ENCODE measurements around the gene TNNT3. TPM values are rescaled to one million over a fixed set of nuclear protein-coding genes. Genes with fewer than 3 reads are reported as not detected.

Gene TNNT3
- total RNA-seq, 1 donor from 2014 or later, result 2.6 TPM

GRCh38 chr11:1987024-1987423, 67.5 kb downstream of the TNNT3 start:
- Mint-ChIP-seq H3K4me3 (ENCODE audit: unreplicated experiment) (no peak overlapping the region), H3K4me1 (ENCODE audit: unreplicated experiment) (no peaks in the 10 kb centered on the region), H3K36me3 (ENCODE audit: unreplicated experiment) (no peaks in the 10 kb centered on the region), H3K27ac (ENCODE audit: unreplicated experiment) (no peak overlapping the region), H3K9me3 (ENCODE audit: unreplicated experiment) (no peaks in the 10 kb centered on the region), H3K27me3 (ENCODE audit: unreplicated experiment) (no peaks in the 10 kb centered on the region)
- TF ChIP-seq CTCF (IDR thresholded peaks at IDR 0.05), result no peak
- no peak for DNase-seq (ENCODE audit: extremely low spot score, unreplicated experiment)

GRCh38 chr11:1988174-1988573, 68.7 kb downstream of the TNNT3 start:
- H3K36me3 Mint-ChIP-seq (ENCODE audit: unreplicated experiment), result no peaks in the 10 kb centered on the region

More at GRCh38 chr11:1988174-1988573, 68.7 kb downstream of the TNNT3 start:
- no peak overlapping the region for H3K27ac Mint-ChIP-seq (ENCODE audit: unreplicated experiment)
- DNase-seq (ENCODE audit: extremely low spot score, unreplicated experiment), result no peak
- no peak overlapping the region for H3K4me3 Mint-ChIP-seq (ENCODE audit: unreplicated experiment)
- no peak for TF ChIP-seq CTCF (IDR thresholded peaks at IDR 0.05)
- H3K9me3 Mint-ChIP-seq (ENCODE audit: unreplicated experiment), result no peaks in the 10 kb centered on the region
- H3K27me3 Mint-ChIP-seq (ENCODE audit: unreplicated experiment), result no peaks in the 10 kb centered on the region
- H3K4me1 Mint-ChIP-seq (ENCODE audit: unreplicated experiment), result no peaks in the 10 kb centered on the region

Small RNA genes lying within 50 kb of the gene (microRNA-seq; reads per million reads assigned to microRNA genes)
- gene MIR7847 (ENCODE audit: unreplicated experiment), result not detected

Other genes starting within 250 kb of the TNNT3 start
- not detected in 2 replicates for gene KRTAP5-6, start 222.5 kb upstream of the TNNT3 start, total RNA-seq
- gene IFITM10, start 169.1 kb upstream of the TNNT3 start, total RNA-seq, result 13.5 and 24.0 TPM in 2 replicates
- gene CTSD, start 155.8 kb upstream of the TNNT3 start, total RNA-seq, result 2,062 and 2,147 TPM in 2 replicates
- gene SYT8, start 84.7 kb upstream of the TNNT3 start, total RNA-seq, result 5.0 and 6.2 TPM in 2 replicates
- gene TNNI2, start 80.7 kb upstream of the TNNT3 start, total RNA-seq, result 1.0 and 1.1 TPM in 2 replicates
- 26.9 and 29.5 TPM in 2 replicates for gene LSP1, start 66.6 kb upstream of the TNNT3 start, total RNA-seq
- not detected in 2 replicates for gene PRR33, start 27.8 kb upstream of the TNNT3 start, total RNA-seq
- 28.0 and 29.2 TPM in 2 replicates for gene MRPL23, start 27.6 kb downstream of the TNNT3 start, total RNA-seq
- 1,569 and 1,806 TPM in 2 replicates for gene H19, start 78.1 kb downstream of the TNNT3 start, total RNA-seq
- 521 and 590 TPM in 2 replicates for gene IGF2, start 219.7 kb downstream of the TNNT3 start, total RNA-seq
- not detected in 2 replicates for gene INS, start 241.5 kb downstream of the TNNT3 start, total RNA-seq